LHCN-M2 (cell line): ENCODE results near the gene FGD1. TPM values are rescaled to one million over a fixed set of nuclear protein-coding genes. Genes with fewer than 3 reads are reported as not detected.
"Not testable (repeated sequence)": the region's sequence is repeated elsewhere in the genome, so short reads cannot be mapped to it uniquely, and the experiment has no call there.

ENCODE experiments used
- DNase-seq: peaks from one replicate; pipeline ENCODE4 v3.0.0-alpha.2; 2012; ENCODE audit warnings: low read depth
- polyA plus RNA-seq: library from polyadenylated mRNA; unstranded; fragments of >200 nt; gene quantifications from one replicate; pipeline ENCODE4 v1.2.1, GENCODE V29; 2012; ENCODE audit warnings: missing spikeins
- total RNA-seq: library from RNA; depleted of rRNA; stranded (reverse); fragments of >200 nt; gene quantifications from 2 replicates; pipeline ENCODE4 v1.2.3, GENCODE V29; 2014; rRNA removed

FGD1 gene
- total RNA-seq, result 6.4 and 7.1 TPM in 2 replicates
- polyA plus RNA-seq, result 7.8 TPM

- peak; percentile 41 for DNase-seq
These were observed at the start of gene FGD1 for GRCh38 chrX:54495814-54496516. Gene FGD1, minus strand, starts transcription at chrX:54496234. Its CDS starts 802 bp downstream, at chrX:54495432.

- not testable (repeated sequence) for DNase-seq
These were observed 46.2 kb upstream of the FGD1 start for GRCh38 chrX:54542239-54542638.

- peak; percentile 13 for DNase-seq
These were observed 44.3 kb upstream of the FGD1 start for GRCh38 chrX:54540289-54540688.

- no peak for DNase-seq
These were observed 38.2 kb upstream of the FGD1 start for GRCh38 chrX:54534271-54534670.

GRCh38 chrX:54530357-54530900, 34.4 kb upstream of the FGD1 start:
- DNase-seq, result no peak

GRCh38 chrX:54529552-54530356, 33.7 kb upstream of the FGD1 start, which contains the start of gene GNL3L:
Gene GNL3L, plus strand, starts transcription at chrX:54530219. Its CDS starts 2,348 bp downstream, at chrX:54532567.
- peak; percentile 82 for DNase-seq

- DNase-seq, result no peak
These were observed 33.1 kb upstream of the FGD1 start for GRCh38 chrX:54529151-54529550.

GRCh38 chrX:54509400-54509799, 13.4 kb upstream of the FGD1 start:
- DNase-seq, result no peak

GRCh38 chrX:54496936-54497335, 902 bp upstream of the FGD1 start:
- no peak for DNase-seq

- no peak for DNase-seq
These were observed 451 bp upstream of the FGD1 start for GRCh38 chrX:54496517-54496852.

- DNase-seq, result no peak
These were observed 833 bp downstream of the FGD1 start for GRCh38 chrX:54494989-54495813.

GRCh38 chrX:54494166-54494988, 1.7 kb downstream of the FGD1 start:
- no peak for DNase-seq

GRCh38 chrX:54492340-54492739, 3.7 kb downstream of the FGD1 start:
- DNase-seq, result peak; percentile 40

GRCh38 chrX:54489819-54490218, 6.2 kb downstream of the FGD1 start:
- not testable (repeated sequence) for DNase-seq

GRCh38 chrX:54484666-54485065, 11.4 kb downstream of the FGD1 start:
- DNase-seq, result no peak

GRCh38 chrX:54483946-54484345, 12.1 kb downstream of the FGD1 start:
- DNase-seq, result no peak

- no peak for DNase-seq
These were observed 13.0 kb downstream of the FGD1 start for GRCh38 chrX:54482839-54483593.

- no peak for DNase-seq
These were observed 16.6 kb downstream of the FGD1 start for GRCh38 chrX:54479136-54480111.
